Measurements from ENCODE around the gene ZC2HC1B. TPM values are rescaled to one million over a fixed set of nuclear protein-coding genes. Genes with fewer than 3 reads are reported as not detected.

The ZC2HC1B gene
- total RNA-seq, 1 donor, result not detected

GRCh38 chr6:143882401-143882930 is 18.2 kb downstream of the ZC2HC1B start:
- no peak for TF ChIP-seq CTCF (IDR thresholded peaks at IDR 0.05; ENCODE audit: insufficient read depth, low read depth, low read length)
- no peak overlapping the region for H3K4me3 ChIP-seq (ENCODE audit: low read depth, low read length)
- no peak for DNase-seq (ENCODE audit: low read depth)

- TF ChIP-seq CTCF (IDR thresholded peaks at IDR 0.05; ENCODE audit: insufficient read depth, low read depth, low read length), result no peak
- H3K4me3 ChIP-seq (ENCODE audit: low read depth, low read length), result no peak overlapping the region
- DNase-seq (ENCODE audit: low read depth), result peak; percentile 55
Measured at GRCh38 chr6:143884216-143884900, 20.1 kb downstream of the ZC2HC1B start.

- DNase-seq (ENCODE audit: low read depth), result no peak
- no peak overlapping the region for H3K4me3 ChIP-seq (ENCODE audit: low read depth, low read length)
- no peak for TF ChIP-seq CTCF (IDR thresholded peaks at IDR 0.05; ENCODE audit: insufficient read depth, low read depth, low read length)
Measured at GRCh38 chr6:143885116-143885515, 20.8 kb downstream of the ZC2HC1B start.

GRCh38 chr6:143894655-143895054 is 30.4 kb downstream of the ZC2HC1B start:
- no peak for TF ChIP-seq CTCF (IDR thresholded peaks at IDR 0.05; ENCODE audit: insufficient read depth, low read depth, low read length)
- H3K4me3 ChIP-seq (ENCODE audit: low read depth, low read length), result no peak overlapping the region
- DNase-seq (ENCODE audit: low read depth), result no peak

GRCh38 chr6:143896126-143896860 is 32.0 kb downstream of the ZC2HC1B start:
- H3K4me3 ChIP-seq (ENCODE audit: low read depth, low read length), result no peak overlapping the region
- DNase-seq (ENCODE audit: low read depth), result no peak
- no peak for TF ChIP-seq CTCF (IDR thresholded peaks at IDR 0.05; ENCODE audit: insufficient read depth, low read depth, low read length)

- H3K4me3 ChIP-seq (ENCODE audit: low read depth, low read length), result no peak overlapping the region
- TF ChIP-seq CTCF (IDR thresholded peaks at IDR 0.05; ENCODE audit: insufficient read depth, low read depth, low read length), result no peak
- no peak for DNase-seq (ENCODE audit: low read depth)
Measured at GRCh38 chr6:143900358-143900757, 36.1 kb downstream of the ZC2HC1B start.

Measured in fibroblast of villous mesenchyme (primary cell).